Thymus (tissue), 11 donors: ENCODE data around the gene PXDC1. TPM values are rescaled to one million over a fixed set of nuclear protein-coding genes. Genes with fewer than 3 reads are reported as not detected.

Experiments used
- DNase-seq, 9 donors: peaks; one replicate each; pipeline ENCODE4 v3.0.0-alpha.2; 2013; ENCODE audit warnings: low spot score in 9 of 9, low read depth in 6 of 9, missing footprints in 1 of 9
- H3K27ac ChIP-seq, 2 donors: one replicate each; pipeline ENCODE4 v1.5.1; 2013; ENCODE audit warnings: control low read depth in 1 of 2, low read depth in 1 of 2, low read length in 1 of 2, mild to moderate bottlenecking in 1 of 2, moderate library complexity in 1 of 2
- H3K27me3 ChIP-seq, 2 donors: one replicate each; pipeline ENCODE4 v1.5.1; 2013; ENCODE audit warnings: low read length in 1 of 2; ENCODE audit not compliant: control insufficient read depth in 2 of 2, insufficient read depth in 1 of 2
- H3K36me3 ChIP-seq, 2 donors: one replicate each; pipeline ENCODE4 v1.5.1; 2013; ENCODE audit warnings: low read length in 1 of 2, mild to moderate bottlenecking in 1 of 2, moderate library complexity in 1 of 2; ENCODE audit not compliant: control insufficient read depth in 2 of 2, insufficient read depth in 2 of 2
- H3K4me1 ChIP-seq, 2 donors: one replicate each; pipeline ENCODE4 v1.5.1; 2013; ENCODE audit warnings: low read length in 2 of 2; ENCODE audit not compliant: control insufficient read depth in 2 of 2, insufficient read depth in 2 of 2
- H3K4me3 ChIP-seq, 2 donors: one replicate each; pipeline ENCODE4 v1.5.1; 2013; ENCODE audit warnings: low read length in 2 of 2, control low read depth in 1 of 2, mild to moderate bottlenecking in 1 of 2
- H3K9me3 ChIP-seq, 2 donors: one replicate each; pipeline ENCODE4 v1.5.1; 2013; ENCODE audit warnings: low read length in 1 of 2, mild to moderate bottlenecking in 1 of 2; ENCODE audit not compliant: control insufficient read depth in 2 of 2, insufficient read depth in 1 of 2
- whole genome bisulfite sequencing: extraction: QIAGEN DNeasy Blood & Tissue Kit; methylation state at CpG from one replicate; pipeline ENCODE4 v1.1.7; 2013; 5-methylcytosine and 5-hydroxymethylcytosine counted together
- polyA plus RNA-seq: library from polyadenylated mRNA; stranded (reverse); fragments of 200-250 nt; gene quantifications from one replicate; pipeline ENCODE4 v1.2.3, GENCODE V29; 2013
- total RNA-seq: library from RNA; stranded (reverse); fragments of 120-200 nt; gene quantifications from one replicate; pipeline ENCODE4 v1.2.4, GENCODE V29; 2013
- donor health status: healthy.

The PXDC1 gene
- total and polyA plus RNA-seq, 2 donors = 4.5 to 21.4 TPM

DNA sequence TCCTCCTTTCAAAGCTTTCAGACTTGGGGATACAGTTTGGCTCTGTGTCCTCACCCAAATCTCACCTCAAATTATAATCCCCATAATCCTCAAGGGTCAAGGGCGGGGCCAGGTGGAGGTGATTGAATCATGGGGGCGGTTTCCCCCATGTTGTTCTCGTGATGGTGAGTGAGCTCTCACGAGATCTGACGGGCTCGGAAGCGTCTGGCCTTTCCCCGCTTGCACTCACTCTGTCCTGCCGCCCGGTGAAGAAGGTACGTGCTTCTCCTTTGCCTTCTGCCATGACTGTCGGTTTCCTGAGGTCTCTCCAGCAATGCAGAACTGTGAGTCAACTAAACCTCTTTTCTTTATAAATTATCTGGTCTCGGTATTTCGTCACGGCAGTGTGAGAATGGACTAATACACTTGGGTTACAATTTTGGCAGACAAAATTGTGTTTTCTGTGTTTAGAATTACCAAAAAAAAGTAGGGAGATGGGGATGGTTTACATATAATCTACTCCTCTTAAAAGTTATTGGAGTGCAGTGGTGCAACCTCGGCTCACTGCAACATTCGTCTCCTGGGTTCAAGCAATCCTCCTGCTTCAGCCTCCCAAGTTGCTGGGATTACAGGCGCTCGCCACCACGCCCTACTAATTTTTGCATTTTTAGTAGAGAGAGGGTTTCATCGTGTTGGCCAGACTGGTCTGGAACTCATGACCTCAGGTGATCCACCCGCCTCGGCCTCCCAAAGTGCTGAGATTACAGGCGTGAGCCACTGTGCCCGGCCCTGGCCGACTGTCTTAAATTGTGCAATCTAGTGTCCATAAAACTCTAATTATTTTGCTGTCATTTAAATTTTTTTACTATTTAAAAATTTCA is 33.6 kb upstream of the PXDC1 start:
- Histone ChIP-seq H3K4me1 (no peaks in the 10 kb centered on the region), H3K4me3 (no peak overlapping the region), H3K27ac (no peak overlapping the region), H3K27me3 (no peaks in the 10 kb centered on the region), H3K9me3 (no peaks in the 10 kb centered on the region), H3K36me3 (no peaks in the 10 kb centered on the region)
- DNase-seq = no peak
- WGBS = 92% methylated on average over 26 of the region's 26 CpGs

DNA sequence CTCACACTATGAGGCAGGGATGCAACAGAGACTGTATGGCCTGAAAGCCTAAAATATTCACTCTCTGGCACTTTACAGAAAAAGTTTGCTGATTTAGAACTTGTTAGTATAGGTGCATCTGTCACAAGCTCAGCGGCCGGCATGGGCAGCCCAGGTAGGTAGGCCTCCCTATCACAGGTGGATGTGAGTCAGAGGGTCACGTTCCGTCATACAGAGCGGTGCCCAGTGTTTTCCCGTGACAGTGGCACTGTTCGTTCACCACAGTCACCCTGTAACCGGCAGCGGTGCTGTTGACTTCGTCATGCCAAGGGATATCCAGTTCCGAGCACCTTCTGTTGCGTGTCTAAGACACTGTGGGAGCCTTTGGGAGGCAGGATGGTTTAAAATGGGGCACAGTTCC is 32.9 kb upstream of the PXDC1 start:
- Histone ChIP-seq H3K4me1 (no peaks in the 10 kb centered on the region), H3K27ac (no peak overlapping the region), H3K4me3 (no peak overlapping the region), H3K36me3 (no peaks in the 10 kb centered on the region), H3K27me3 (no peaks in the 10 kb centered on the region), H3K9me3 (no peaks in the 10 kb centered on the region)
- no peak for DNase-seq
- 96% methylated on average over 12 of the region's 12 CpGs for WGBS

DNA sequence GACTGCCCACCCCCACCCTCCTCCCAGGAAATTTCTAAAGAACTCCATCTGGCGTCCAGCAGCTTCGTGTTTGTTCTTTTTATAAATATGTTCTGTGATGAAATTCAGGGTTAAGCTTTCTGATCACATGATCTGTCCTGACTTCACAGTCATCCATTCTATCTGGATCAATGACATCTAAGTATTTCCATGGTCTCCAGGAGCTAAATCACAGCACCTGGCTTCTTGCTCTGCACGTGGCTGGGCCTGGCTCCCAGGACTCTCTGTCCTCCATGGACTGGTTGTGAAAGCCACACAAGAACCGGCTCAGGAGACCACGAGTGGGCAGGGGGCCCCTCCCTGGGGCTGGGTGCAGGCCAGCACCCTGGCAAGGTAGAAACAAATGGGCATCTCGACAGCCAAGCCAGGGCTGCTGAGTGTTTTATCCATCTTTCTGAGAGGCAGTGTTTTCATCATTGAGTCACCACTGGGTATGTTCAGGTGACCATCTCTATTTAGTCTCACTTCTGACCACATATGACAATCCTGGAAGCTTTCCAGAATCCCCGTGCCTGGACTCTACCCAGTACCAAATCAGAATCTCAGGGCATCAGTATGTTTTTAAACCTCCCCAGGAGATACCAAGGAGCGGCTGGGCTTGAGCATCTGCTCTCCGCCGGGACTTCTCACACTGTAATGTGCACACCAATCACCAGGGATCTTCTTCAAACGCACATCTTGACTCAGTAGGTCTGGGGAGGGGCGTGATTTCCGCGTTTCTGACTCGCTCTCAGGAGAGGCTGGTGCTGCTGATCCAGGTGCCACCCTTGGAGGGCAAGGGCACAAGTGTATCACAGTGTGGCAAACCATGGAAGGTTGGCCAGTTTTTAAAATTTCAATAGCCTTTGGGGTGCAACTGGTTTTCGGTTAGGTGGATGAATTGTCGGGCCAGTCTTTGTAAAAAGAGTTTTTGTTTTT is 31.6 kb upstream of the PXDC1 start:
- H3K27ac ChIP-seq = no peak overlapping the region
- H3K9me3 ChIP-seq = no peaks in the 10 kb centered on the region
- H3K27me3 ChIP-seq = no peaks in the 10 kb centered on the region
- no peak for DNase-seq
- 90% methylated on average over 17 of the region's 17 CpGs for WGBS
- no peaks in the 10 kb centered on the region for H3K36me3 ChIP-seq
- H3K4me3 ChIP-seq = no peak overlapping the region
- peaks cover 0 to 5% of the 10 kb centered on the region in 2 donors for H3K4me1 ChIP-seq

DNA sequence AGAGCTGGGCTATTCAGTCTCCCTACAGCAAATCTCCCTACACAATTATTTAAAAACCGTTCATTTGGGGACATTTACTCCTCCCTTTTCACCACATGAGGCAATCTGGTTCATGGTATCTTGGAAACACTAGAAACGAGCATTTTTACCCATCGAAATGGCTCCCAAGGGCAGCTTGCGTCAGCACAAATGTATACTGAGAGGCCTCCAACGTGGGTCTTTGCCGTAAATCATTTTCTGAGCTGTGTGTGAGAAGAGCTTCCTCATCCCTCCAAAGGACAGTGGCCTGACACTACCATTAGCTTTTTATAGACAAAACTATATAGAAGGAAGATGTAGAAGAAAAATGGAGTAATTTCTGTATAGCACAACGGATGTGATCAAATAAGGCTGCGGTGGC is 30.0 kb upstream of the PXDC1 start:
- Histone ChIP-seq H3K27me3 (no peaks in the 10 kb centered on the region), H3K27ac (no peak overlapping the region)
- 85% methylated on average over 8 of the region's 8 CpGs for WGBS

DNA sequence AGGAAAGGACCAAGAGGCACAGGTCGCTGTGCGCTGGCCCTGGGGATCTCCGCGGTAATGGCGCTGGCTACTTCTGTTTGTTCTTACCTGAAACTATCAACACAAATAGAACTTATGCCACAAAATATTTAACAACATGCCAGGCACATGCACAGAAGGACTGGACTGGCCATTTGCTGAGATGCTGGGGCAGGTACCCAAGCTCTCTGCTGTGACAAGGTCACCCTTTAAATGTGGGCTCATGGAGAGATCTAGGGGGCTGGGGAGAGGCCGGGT is 28.0 kb upstream of the PXDC1 start:
- H3K27me3 ChIP-seq = no peaks in the 10 kb centered on the region
- H3K36me3 ChIP-seq = no peaks in the 10 kb centered on the region
- H3K4me3 ChIP-seq = no peak overlapping the region
- no peak for DNase-seq
- H3K9me3 ChIP-seq = no peaks in the 10 kb centered on the region
- H3K4me1 ChIP-seq = peaks cover 0 to 5% of the 10 kb centered on the region in 2 donors
- 98% methylated on average over 6 of the region's 6 CpGs for WGBS
- no peak overlapping the region for H3K27ac ChIP-seq

More for the DNA sequence above, 30.0 kb upstream of the PXDC1 start:
- no peaks in the 10 kb centered on the region for H3K9me3 ChIP-seq
- no peak overlapping the region for H3K4me3 ChIP-seq
- no peaks in the 10 kb centered on the region for H3K36me3 ChIP-seq
- no peak for DNase-seq
- peaks cover 0 to 5% of the 10 kb centered on the region in 2 donors for H3K4me1 ChIP-seq

DNA sequence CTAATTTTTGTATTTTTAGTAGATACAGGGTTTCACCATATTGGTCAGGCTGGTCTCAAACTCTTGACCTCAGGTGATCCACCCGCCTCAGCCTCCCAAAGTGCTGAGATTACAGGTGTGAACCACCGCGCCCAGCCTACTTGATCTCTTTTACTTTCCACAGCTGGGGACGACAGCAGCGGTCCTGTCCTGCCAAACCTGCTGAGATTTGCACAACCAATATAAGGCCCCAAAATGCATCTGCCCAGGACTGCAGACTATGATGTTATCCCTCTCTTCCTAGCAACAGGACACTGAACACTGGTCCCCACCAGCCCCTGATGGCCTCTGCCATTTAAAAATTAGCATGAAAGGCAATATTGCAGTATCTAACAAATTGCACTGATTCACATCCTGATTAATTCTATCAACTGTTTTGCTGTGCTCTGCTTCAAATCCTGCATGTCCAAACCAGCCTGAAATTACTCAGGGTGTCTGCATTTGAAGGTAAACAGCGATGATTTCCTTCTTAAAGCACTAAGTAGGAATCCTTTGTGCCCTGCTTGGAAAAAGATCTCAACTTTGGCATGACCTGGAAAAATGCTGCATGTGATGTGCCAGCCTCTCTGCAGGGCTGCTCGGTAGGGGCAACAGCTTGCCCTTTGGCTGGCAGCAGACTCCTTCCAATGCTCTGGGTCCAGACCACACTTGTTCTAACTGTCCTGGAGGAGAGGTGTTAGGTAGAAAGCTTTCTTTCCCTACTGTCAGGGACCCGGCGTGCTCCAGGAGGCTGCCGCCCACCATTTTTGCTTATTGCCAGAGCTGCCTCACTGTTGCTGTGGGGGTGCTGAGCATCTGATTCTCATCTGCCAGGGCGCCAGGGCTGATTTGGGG is 27.4 kb upstream of the PXDC1 start:
- Histone ChIP-seq H3K36me3 (no peaks in the 10 kb centered on the region), H3K9me3 (no peaks in the 10 kb centered on the region), H3K4me3 (no peak overlapping the region), H3K4me1 (peaks cover 0 to 5% of the 10 kb centered on the region in 2 donors), H3K27ac (no peak overlapping the region), H3K27me3 (no peaks in the 10 kb centered on the region)
- 95% methylated on average over 11 of the region's 11 CpGs for WGBS
- no peak for DNase-seq

DNA sequence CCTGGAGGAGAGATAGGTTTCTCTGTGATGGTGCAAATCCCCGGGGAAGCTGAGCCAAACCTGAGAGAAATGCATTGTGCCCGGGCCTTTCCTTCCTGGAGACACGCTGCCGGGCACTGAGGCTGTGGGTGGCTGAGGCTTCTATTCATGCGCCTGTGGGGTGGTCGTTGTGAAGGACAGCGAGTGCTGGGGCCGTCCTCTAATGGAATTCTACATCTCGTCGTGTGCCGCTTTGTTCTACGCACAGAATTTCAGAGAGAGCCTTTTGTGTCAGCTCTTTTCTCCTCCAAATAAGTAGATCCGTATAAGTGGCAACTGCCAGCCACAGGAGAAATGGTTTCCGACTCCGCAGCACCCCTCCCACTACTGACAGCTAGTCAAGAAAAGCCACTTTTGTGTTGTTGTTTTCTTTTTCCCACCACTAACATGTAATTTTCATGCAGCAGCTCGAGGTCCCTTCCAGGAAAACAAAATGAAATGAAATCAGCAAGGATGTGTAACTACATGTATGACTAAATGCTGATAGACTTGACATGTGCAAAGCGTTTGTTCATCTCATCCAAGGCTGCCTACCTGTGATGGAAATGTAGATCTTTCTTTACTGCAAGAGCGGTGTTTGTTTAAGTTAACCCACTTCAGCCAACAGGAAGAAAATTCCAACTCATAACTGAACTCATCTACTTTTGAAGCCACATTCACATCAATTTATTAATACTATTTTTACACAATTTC is 26.4 kb upstream of the PXDC1 start:
- WGBS = 90% methylated on average over 18 of the region's 18 CpGs
- DNase-seq = no peak
- Histone ChIP-seq H3K27me3 (no peaks in the 10 kb centered on the region), H3K36me3 (no peaks in the 10 kb centered on the region), H3K4me3 (no peak overlapping the region), H3K4me1 (peaks cover 0 to 5% of the 10 kb centered on the region in 2 donors), H3K27ac (no peak overlapping the region), H3K9me3 (no peaks in the 10 kb centered on the region)

DNA sequence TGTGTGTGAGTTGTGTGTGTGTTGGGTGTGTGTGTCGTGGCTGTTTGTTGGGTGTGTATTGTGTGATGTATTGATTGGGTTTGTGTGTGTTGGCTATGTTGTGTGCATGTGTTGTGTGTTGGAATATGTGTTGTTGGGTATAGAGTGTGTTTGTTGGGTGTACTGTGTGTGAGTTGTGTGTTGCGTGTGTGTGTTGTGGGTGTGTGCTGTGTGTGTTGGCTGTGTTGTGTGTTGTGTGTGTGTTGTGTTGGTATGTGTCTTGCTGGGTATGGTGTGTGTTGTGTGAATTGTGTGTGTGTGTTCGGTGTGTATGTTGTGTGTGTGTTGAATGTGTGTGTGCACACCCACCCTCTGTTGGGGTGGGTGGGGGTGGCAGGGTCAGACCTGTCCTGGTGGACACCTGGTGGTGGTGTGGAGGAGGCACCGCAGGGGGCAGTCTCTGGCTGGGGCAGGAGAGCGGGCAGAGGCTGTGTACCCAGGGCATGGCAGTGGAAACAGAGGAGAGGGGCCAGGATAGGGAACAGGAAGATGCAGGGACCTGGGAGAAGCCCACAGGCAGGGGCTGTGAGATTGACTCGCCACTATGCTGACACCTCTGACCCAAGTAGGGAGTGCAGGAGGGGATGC is 25.5 kb upstream of the PXDC1 start:
- no peaks in the 10 kb centered on the region for H3K36me3 ChIP-seq
- DNase-seq = no peak

More for the DNA sequence above, 25.5 kb upstream of the PXDC1 start:
- H3K9me3 ChIP-seq = no peaks in the 10 kb centered on the region
- H3K4me1 ChIP-seq = peaks cover 0 to 5% of the 10 kb centered on the region in 2 donors
- no peaks in the 10 kb centered on the region for H3K27me3 ChIP-seq
- 93% methylated on average over 6 of the region's 6 CpGs for WGBS
- H3K4me3 ChIP-seq = no peak overlapping the region
- no peak overlapping the region for H3K27ac ChIP-seq
